Kidney (tissue), 14 donors: ENCODE results near the gene SCO2. TPM values are rescaled to one million over a fixed set of nuclear protein-coding genes. Genes with fewer than 3 reads are reported as not detected.

Source experiments
- DNase-seq, 5 donors: peaks; one replicate each; pipeline ENCODE4 v3.0.0-alpha.2; 2013 to 2020
- FAIRE-seq: peaks from 2 replicates; lab custom pipeline; 2012; peaks lifted over from hg19 to GRCh38; lab: Jason Lieb, UNC
- H3K27ac ChIP-seq, 2 donors: one replicate each; pipeline ENCODE4 v1.7.0; 2013; ENCODE audit warnings: low read depth in 2 of 2, low read length in 2 of 2, inconsistent platforms in 1 of 2
- H3K27me3 ChIP-seq: one replicate; pipeline ENCODE4 v1.7.1; 2013; ENCODE audit warnings: low read length, inconsistent platforms; ENCODE audit not compliant: control insufficient read depth, insufficient read depth
- H3K36me3 ChIP-seq, 3 donors: one replicate each; pipeline versions ENCODE4 v1.7.0 to v1.7.1; 2013; ENCODE audit warnings: low read length in 3 of 3, control low read depth in 1 of 3, inconsistent platforms in 1 of 3; ENCODE audit not compliant: insufficient read depth in 3 of 3, control insufficient read depth in 2 of 3
- H3K4me1 ChIP-seq, 3 donors: one replicate each; pipeline versions ENCODE4 v1.7.0 to v1.7.1; 2013; ENCODE audit warnings: low read length in 3 of 3, inconsistent platforms in 1 of 3, low read depth in 1 of 3; ENCODE audit not compliant: control insufficient read depth in 2 of 3, insufficient read depth in 2 of 3
- H3K4me3 ChIP-seq, 3 donors: one replicate each; pipeline versions ENCODE4 v1.7.0 to v1.8.1; 2013; ENCODE audit warnings: low read length in 3 of 3, control low read depth in 1 of 3, inconsistent platforms in 1 of 3
- H3K9ac ChIP-seq, 3 donors: one replicate each; pipeline versions ENCODE4 v1.7.0 to v1.7.1; 2013; ENCODE audit warnings: low read length in 3 of 3, control low read depth in 1 of 3, inconsistent platforms in 1 of 3
- H3K9me3 ChIP-seq, 3 donors: one replicate each; pipeline versions ENCODE4 v1.7.0 to v1.7.1; 2013; ENCODE audit warnings: low read length in 3 of 3, control low read depth in 1 of 3, inconsistent platforms in 1 of 3; ENCODE audit not compliant: control insufficient read depth in 2 of 3, insufficient read depth in 1 of 3
- CTCF ChIP-seq: IDR thresholded peaks from 3 replicates; pipeline ENCODE4 v1.5.1; 2012; ENCODE audit warnings: mild to moderate bottlenecking, moderate library complexity, borderline replicate concordance; ENCODE audit not compliant: insufficient read depth; ENCODE audit errors: extremely low read depth
- intact Hi-C: fragments of 100-400 bp; cut with DNase I; formaldehyde crosslinking; loops from one replicate; pipeline ENCODE4 v1.11.1; 2022
- polyA plus RNA-seq: library from polyadenylated mRNA; stranded (reverse); fragments of 350-450 nt; fragmentation: Illumina TruSeq; extraction: RNeasy Lipid Tissue Mini Kit (QIAGEN cat#74804); gene quantifications from one replicate; pipeline ENCODE4 v1.2.3, GENCODE V29; 2014; ENCODE audit warnings: low read depth, low replicate concordance; ENCODE audit not compliant: insufficient read depth
- total RNA-seq: library from RNA; stranded (reverse); fragmentation: NEBNext Ultra II Directional; extraction: Animal tissue kit (Norgen Biotek cat#: 25700); gene quantifications from one replicate; pipeline ENCODE4 v1.2.1, GENCODE V29; 2021
- donor health status: control.
- donor health status: control.
- donor health status: control.
- donor health status: control.
- donor health status: control.
- donor health status: DM: yes; HTN: yes; CAD: no.
- donor health status: Normal renal cell carcinoma (clear cell type).

The SCO2 gene
- total and polyA plus RNA-seq, 2 donors from 2014 or later = 1.1 to 4.1 TPM

GRCh38 chr22:50524676-50525103 lies 708 bp downstream of the SCO2 start:
- peaks cover 0 to 7% (median 6%) of the 10 kb centered on the region in 3 donors for H3K36me3 ChIP-seq
- H3K27ac ChIP-seq = peak overlapping the region; percentile 69 to 89
- no peaks in the 10 kb centered on the region for H3K9me3 ChIP-seq
- DNase-seq (peak in 1 of 5 donors; percentile 52), FAIRE-seq (no peak)
- TF ChIP-seq CTCF = no peak
- intact Hi-C loops = no loop called here
- peak overlapping the region in 1 of 3 donors; percentile 61 for H3K9ac ChIP-seq
- peaks cover 2% of the 10 kb centered on the region for H3K27me3 ChIP-seq
- H3K4me1 ChIP-seq = peaks cover 0 to 20% (median 11%) of the 10 kb centered on the region in 3 donors
- peak overlapping the region; percentile 26 to 65 (median 36) for H3K4me3 ChIP-seq

GRCh38 chr22:50523806-50524675 lies 1.4 kb downstream of the SCO2 start:
- intact Hi-C loops = no loop called here
- Histone ChIP-seq H3K36me3 (peaks cover 0 to 8% (median 7%) of the 10 kb centered on the region in 3 donors), H3K27me3 (no peaks in the 10 kb centered on the region), H3K9ac (peak overlapping the region in 1 of 3 donors; percentile 61), H3K4me1 (peaks cover 0 to 20% (median 11%) of the 10 kb centered on the region in 3 donors), H3K4me3 (peak overlapping the region; percentile 26 to 65 (median 36)), H3K27ac (no peak overlapping the region), H3K9me3 (no peaks in the 10 kb centered on the region)
- TF ChIP-seq CTCF = no peak
- FAIRE-seq (no peak), DNase-seq (peak in 2 of 5 donors; percentile 44 to 79)

- Histone ChIP-seq H3K9me3 (no peaks in the 10 kb centered on the region), H3K9ac (no peak overlapping the region), H3K4me3 (no peak overlapping the region), H3K36me3 (peaks cover 0 to 8% (median 7%) of the 10 kb centered on the region in 3 donors), H3K27me3 (no peaks in the 10 kb centered on the region), H3K4me1 (peaks cover 0 to 20% (median 11%) of the 10 kb centered on the region in 3 donors), H3K27ac (no peak overlapping the region)
- TF ChIP-seq CTCF = no peak
- intact Hi-C loops = no loop called here
- DNase-seq = peak in 1 of 5 donors; percentile 43
- no peak for FAIRE-seq
These were observed 2.0 kb downstream of the SCO2 start for GRCh38 chr22:50523458-50523805.
